KG1 (cell line): Measurements from ENCODE around the gene SOX8.

Experiments used
- DNase-seq: peaks from one replicate; lab custom pipeline; 2025; lab: John Stamatoyannopoulos, UW

Gene SOX8

DNA sequence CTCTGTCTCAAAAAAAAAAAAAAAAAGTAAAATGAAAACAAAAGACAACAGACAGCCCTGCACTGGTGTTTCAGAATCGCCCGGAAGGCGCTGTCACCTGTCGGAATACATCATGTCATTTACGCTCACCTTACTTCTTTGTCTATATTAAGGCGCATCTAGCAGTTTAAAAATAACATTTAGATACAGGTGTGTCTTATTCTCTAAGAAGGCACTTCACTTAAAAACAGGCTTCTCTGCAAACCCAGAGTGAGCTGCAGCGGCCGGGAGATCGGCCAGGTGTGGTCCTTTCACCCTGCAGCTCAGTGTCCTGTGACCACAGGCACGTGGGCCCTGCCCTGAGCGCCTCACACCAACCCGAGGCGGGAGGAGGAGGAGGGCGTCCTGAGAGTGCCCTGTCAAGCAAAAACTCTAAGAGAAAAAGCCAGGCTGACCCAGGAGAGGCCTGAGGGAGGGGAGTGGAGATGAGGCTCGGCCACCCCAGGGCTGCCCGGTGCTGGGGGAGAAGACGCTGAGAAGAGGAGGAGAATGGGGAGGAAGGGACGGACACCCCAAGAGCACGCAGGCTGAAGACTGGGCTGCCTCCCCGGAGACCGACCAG lies 7.5 kb upstream of the SOX8 start:
- DNase-seq = no peak

DNA sequence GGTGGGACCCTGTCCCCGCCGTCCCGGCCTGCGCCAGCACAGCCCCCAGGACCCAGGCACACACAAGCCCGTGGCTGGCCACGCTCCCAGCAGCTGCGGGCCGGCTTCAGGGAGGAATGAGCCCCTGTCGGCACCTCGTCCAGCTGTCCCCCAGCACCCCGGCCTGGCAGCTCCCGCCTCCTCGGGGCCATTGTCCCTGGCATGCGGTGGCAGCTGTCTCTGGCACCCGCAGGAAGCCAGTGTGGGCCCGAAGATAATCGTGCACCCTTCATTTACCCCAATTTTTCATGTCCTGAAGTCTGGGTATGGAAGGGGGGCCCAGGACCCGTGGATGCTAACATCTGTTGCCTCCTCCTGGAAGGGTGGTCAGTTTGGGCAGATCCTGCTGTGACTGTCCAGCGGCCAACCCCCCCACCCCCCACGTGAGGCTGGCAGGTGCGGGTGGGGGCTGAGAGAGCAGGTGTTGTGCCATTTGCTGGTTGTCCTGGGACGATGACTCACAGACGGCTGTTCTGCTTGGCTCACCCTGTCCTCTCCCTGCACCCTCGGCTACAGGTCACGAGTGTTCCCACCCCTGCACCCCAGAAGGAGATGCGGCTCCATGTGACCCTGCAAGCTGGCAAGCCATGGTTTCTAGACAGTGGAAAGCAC lies 6.8 kb upstream of the SOX8 start:
- DNase-seq = no peak

DNA sequence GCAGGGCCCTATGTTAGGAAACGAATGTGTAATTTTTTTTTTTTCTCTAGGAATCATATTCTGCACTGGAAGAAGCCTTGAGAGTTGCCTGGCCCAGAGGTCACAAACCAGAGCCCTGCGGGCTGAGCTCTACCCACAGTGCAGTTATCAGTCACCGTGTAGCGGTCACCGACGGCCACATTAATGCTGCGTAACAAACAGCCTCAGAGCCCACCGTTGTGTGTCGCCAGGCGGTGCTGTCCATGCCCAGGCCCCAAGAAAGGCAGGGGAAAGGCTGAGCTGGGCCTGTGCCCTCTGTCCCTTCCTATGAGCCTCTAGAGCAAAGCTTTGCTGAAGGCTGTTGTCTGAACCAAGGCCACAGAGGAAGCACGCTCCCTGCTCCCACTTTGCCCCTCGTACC lies 6.3 kb upstream of the SOX8 start:
- no peak for DNase-seq

DNA sequence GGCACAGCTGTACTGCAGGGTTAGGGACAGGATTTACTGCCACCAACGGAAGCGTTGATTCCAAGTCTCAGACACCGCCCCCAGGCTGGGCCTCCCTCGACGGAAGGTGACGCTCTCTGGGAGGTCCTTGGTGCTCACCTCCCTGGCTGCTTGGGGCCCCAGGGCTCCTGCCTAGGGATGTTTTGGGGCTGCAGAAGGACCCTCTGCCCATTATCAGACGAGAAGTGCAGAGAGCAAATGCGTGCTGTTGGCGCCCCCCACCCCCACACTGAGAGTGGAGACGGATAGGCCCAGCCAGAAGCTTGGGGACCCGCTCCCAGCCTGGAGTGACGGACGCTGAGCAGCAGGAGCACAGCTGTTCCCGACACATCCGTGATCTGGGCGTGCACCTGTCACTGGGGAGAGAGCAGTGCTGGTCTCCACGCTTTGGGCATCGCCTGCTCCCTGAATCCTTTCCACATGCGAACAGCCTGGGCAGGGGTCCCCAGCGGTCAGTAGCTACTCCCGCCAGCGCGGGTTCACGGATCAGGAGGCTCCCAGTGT lies 5.1 kb upstream of the SOX8 start:
- no peak for DNase-seq

DNA sequence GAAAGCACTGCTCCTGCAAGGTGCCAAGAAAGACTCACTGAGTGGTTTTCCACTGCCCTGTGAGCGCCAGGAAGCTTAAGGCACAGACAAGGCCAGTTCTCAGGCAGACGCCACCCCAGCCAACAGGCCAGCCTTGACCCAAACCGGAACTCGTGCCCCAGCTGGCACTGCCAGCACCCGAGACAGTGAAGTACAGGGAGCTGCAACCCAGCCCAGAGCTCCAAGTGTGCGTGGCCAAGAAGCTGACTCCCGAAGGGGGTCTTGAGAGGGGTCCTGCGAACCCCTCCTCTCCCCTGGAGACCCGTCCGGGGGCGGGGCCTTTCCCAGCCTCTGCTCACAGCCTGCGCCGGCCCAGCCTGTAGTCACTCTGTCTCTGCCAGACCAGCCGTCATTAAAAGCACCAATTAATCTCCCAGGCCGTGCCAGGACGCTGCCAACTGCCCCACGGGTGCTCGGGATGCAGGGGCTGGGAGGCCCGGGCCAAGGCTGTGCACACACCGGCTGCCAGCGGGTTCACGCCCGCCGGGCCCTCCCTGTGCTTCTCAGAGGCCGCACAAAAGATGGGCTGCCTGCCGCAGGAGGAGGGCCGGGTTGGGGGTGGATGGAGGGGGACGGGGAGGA lies 4.4 kb upstream of the SOX8 start:
- DNase-seq = no peak

DNA sequence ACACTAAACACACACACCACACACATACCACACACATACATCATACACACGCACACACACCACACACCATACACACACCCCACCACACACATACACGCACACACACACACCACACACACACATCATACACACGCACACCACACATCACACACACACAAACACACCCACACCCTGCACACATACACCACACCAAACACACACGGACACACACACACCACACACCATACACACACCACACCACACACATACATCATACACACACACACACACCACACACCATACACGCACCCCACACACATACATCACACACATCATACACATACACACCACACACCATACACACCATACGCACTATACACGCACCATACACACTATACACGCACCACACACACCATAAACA lies 3.7 kb upstream of the SOX8 start:
- no peak for DNase-seq

DNA sequence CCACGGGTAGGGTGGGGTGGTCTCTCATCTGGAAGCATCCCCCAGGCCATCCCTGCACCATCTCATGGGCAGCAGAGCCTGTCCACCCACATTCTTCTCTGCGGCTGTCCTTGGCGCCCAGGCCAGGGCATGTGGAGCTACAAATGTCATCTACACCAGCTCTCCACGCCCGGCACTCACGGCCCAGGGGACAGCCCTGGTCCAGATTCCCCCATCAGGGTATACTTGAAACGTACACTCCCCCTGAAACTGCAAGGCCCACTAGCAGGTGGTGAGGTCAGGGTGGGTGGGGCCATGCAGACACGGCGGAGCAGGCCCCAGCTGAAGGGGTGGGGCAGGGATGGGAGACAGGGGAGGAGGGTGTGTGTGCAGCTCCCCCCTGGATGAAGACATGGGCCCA lies 3.2 kb upstream of the SOX8 start:
- DNase-seq = no peak

DNA sequence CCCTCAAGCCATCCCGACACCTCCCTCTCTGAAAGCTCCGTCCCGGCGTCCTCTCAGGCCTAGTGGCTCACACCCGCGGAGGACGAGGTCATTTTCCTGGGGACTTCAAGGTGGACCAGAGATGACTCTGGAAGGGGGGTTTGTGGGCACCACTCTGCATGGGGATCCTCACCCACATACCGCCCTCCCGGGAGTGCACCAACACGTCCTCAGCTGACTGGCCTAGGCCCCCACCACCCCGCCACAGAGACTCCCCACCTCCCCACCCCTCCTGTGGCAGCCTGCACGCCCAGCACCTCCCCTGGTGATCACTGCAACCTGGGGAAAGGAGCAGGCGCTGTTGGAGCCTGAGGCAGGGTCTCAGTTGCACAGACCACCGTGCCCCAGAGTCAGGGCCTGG lies 2.4 kb upstream of the SOX8 start:
- DNase-seq = no peak

DNA sequence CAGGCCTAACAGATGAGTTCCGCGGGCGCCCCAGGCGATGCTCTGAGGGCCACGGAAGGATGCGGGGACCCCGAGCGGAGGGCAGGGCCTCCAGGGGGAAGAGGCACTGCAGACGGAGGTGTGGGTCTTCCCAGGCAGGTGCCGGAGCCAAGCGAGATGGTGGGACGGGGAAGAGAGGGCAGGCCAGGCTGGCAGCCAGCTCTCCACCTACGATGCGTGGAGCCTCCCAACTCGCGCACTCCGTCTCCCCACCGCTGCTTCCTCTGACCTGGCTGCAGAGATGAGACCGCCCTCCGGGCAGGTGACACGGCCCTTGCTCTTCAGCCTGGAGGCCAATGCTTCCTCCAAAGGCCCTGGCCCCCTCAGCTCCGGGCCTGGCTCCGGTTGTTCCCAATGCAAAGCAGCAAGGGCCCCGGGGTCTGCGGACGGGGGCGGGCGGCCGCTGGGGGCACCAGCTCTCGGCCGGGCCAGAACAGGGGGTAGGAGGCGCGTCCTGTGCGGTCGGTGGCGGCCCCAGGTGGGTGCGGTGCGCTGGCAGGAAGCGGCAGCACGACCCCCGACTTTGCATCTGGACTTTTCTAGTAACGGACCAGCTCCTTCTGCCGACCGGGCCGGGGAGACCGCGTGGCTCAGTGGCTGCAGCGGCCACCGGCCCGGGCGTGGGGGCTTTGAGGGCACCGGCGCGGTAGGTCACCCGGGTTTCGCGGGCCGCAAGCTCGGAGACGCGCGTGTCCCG lies 1.5 kb upstream of the SOX8 start:
- DNase-seq = no peak

DNA sequence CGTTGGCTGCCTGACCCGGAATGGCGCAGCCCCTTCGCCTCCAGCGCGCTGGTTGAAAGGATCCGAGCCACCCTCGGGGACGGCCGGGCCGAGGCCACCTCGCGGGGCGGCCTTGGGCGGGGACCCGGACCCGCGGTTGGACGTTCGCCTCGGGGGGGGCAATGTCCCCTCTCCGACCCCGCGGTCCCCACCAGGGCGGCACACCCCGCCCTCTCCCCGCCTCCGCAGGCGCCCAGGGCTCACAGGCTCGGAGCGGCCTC lies 1.0 kb upstream of the SOX8 start:
- no peak for DNase-seq

DNA sequence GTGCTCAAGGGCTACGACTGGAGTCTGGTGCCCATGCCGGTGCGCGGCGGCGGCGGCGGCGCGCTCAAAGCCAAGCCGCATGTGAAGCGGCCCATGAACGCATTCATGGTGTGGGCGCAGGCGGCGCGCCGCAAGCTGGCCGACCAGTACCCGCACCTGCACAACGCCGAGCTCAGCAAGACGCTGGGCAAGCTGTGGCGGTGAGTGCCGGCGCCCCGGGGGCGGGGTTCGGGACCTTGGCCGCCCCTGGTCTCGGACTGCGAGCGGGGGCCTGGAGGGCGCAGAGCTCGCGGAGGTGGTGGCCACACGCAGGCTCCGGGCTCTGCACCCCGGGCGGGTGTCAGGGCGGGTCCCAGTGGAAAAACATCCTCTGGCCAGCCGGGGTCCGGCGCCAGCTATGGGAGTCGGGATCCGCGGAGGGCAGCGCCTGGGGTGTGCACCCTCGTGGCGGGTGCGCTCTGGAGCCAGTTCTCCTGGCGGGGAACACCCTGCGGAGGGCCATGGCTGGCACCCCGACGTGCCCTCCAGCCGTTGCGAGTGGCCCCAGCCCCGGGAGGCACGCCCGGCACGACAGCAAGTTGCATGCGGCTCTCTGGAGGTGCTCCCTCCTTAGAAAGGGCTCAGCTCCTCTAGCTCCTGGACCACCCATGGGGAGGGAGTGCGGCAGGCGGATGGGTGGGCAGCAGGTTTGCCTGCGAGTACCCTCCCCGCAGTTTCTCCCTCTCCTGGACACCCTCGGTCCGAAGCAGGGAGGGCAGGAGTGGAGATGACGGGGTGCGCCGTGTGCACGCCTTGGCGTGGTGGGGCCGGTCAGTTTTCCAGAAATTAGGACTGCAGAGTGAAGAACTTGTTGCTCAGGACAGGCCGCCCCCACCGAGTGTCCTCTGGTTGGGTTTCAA lies 824 bp downstream of the SOX8 start:
- no peak for DNase-seq

DNA sequence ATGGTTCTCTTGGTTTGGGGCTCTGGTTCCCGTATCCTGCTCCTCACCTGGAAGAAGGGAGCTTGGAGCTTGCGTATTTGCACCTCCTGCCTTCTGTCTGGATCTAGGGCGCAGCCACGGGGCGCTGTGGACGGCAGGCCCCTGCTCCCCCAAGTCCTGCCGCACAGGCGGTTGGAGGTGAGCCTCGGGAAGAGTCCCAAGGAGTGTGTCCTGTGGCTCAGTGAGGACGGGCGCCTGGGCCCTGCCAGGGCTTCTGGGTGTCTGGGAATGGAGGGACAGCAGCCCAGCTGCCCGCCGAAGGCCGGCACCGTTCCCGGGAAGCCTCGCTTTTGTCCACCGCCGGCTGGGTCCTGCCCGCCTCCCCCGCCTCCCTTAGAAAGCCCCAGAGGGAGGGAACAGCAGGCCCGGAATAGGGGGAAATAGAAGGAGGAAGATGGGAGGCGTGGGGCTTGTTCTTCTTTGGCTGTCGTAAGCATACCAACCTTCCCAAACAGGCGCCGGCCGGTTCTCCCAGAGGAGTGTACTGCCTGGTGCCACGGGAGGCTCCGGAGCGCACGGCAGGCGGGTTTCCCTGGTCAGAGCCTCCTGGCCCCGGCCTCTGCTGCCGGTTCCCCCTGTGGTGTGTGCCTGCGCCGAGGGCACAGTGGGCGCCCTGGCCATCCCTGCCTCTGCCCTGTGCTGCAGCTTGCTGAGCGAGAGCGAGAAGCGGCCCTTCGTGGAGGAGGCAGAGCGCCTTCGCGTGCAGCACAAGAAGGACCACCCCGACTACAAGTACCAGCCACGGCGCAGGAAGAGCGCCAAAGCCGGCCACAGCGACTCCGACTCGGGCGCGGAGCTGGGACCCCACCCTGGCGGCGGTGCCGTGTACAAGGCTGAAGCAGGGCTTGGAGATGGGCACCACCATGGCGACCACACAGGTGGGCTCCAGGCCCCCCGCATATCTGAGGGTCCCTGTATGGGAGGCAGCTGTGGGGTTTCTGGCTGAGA lies 1.8 kb downstream of the SOX8 start:
- DNase-seq = no peak

DNA sequence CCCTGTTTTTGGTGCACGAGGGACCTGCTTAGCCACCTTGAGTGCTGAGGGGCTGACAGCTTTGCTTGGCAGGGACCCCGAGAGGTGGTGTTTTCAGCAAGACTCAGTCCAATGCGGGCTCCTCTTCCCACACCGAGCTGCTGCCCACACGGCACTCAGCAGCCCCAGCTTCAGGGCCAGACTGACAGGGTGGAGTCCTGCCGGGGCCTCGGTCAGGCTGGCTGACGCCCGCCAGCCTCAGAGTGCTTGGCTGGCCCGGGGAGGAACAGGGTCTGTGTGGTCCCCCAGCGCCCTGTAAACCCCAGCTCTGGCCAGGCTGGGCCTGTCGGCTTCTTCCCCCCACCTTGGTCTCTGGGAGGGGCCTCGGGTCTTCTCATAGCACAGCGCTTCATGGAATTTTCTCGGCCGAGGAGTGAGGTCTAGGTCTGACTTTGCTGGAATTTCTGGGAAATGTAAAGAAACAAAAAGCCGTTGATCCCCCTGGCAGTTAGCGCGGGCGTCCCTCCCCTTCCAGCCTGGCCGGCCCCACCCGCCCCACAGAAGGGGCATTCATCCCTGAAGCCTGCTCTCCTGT lies 2.6 kb downstream of the SOX8 start:
- DNase-seq = no peak

DNA sequence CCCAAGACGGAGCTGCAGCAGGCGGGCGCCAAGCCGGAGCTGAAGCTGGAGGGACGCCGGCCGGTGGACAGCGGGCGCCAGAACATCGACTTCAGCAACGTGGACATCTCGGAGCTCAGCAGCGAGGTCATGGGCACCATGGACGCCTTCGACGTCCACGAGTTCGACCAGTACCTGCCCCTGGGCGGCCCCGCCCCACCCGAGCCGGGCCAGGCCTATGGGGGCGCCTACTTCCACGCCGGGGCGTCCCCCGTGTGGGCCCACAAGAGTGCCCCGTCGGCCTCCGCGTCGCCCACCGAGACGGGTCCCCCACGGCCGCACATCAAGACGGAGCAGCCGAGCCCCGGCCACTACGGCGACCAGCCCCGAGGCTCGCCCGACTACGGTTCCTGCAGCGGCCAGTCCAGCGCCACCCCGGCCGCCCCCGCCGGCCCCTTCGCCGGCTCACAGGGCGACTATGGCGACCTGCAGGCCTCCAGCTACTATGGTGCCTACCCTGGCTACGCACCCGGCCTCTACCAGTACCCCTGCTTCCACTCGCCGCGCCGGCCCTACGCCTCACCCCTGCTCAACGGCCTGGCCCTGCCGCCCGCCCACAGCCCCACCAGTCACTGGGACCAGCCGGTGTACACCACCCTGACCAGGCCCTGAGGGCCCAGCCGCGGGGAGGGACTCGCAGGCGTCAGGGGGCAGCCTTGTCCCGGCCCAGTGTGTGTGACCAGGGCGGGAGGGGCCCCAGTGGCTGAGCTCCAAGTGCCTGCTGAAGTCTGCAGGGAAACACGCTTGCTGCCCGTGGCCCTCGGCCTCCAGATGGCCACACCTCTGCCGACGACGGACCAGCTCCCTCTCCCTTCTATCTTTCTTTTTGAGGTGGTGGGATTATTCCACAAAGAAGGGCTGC lies 3.4 kb downstream of the SOX8 start:
- no peak for DNase-seq

DNA sequence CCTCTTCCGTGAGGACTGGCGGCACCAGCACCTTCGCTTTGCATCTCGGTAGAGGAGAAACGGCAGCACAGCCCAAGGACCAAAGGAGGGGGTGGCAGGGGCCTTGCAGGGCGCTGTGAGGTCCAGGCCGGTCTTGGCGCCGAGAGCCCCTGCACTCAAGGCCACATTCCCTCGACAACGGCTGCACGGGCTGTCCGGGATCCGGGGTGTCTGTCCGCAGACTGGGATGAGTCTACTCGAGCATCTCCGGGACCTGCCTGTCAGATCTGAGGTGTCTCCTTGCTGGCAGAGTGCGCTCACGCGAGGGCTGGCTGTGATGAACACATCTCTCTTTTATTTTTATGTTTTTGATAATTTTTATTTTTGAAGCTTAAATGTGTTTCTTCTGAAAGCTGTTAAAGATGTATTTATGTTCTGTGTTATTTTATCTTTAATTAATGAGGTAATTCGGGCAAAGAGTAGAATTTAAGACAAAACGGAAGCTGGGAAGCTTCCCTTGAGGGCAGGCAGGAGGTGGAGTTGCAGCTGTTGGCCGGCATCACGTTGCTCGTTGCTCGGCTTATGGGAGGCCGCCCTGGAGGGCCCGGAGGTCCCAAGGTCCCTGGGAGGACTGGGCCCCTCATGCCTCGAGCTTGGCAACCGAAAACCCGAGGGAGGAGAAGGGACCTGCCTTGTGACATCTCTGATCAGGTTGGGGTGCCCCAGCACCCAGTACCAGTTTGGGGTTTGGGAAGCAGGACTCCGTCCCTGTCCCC lies 4.3 kb downstream of the SOX8 start:
- no peak for DNase-seq

DNA sequence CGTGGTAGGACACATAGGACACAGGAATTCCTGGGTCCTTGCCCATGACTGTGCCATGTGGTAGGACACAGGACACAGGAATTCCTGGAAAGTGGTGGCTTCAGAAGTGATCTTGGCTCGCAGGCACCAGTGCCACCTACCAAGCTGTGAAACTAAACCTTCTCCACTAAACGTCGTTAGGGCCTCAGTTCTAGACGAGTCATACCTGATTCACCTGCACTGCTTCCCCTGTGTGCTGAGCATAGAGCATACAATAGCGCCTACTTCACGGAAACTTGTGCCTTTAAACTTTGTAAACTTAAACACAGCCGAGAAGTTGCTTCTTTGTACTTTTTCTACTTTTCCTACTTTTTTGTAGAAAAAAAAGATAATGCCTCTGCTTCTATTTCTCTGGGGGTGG lies 4.8 kb downstream of the SOX8 start:
- DNase-seq = no peak

DNA sequence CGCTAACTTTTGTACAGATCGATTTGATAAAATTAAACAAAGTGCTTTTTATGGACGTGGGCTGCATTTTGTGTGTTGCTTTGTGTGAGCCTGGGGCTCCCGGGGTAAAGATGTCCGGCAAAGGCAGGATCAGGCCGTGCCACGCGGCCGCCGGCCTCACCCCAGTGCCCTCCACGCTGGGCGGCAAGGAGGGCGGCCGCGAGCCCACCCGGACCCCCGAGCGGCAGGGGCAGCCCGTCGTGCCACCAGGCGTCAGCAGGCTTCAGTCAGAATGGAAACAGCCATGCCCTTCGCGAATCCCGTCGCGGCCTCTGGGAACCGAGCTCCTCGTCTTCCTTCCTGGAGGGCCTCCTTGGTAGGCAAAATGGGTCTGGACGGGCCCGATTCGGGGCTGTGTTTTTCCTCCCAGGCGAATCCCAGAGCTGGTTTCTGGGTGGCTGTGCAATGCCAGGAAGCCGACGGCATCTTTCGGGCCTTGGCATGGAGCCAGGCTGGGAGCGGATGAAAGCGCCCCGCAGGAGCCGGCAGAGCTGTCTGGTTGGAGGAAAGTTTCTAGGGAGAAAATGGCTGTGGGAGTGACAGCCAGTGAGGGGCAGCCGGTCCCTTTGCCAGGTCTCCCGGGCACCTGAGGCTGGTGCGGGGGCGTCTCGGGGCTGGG lies 5.5 kb downstream of the SOX8 start:
- no peak for DNase-seq

DNA sequence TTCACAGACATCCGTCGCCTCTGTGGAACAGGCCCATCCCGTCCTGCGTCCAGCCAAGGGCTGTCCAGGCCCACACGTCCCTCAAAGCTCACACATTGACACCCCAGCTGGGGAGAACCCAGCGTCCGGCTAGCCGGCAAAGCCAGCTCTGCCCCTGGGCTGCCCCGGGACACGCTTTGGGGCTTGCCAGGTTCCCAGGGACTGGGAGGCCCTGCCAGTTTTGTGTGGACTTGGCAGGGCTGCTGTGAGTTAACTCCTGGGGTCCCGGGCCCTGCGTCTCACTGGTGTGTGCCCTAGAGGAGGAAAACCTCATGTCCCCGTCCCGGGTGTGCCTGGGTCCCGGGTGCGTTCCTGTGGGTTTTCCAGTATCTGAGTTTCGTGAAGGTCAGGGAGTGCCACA lies 6.3 kb downstream of the SOX8 start:
- DNase-seq = no peak
